GM19324 (cell line): Measurements from ENCODE around the gene LIMK1.
"Not testable (repeated sequence)": the region's sequence is repeated elsewhere in the genome, so short reads cannot be mapped to it uniquely, and the experiment has no call there.

Experiments
- ATAC-seq: cut with Tn5 transposase; IDR thresholded peaks from one replicate; pipeline ENCODE4 v1.9.1; 2021; ENCODE audit warnings: mild to moderate bottlenecking, moderate library complexity; ENCODE audit not compliant: unreplicated experiment, low FRiP score

The LIMK1 gene

GRCh38 chr7:74119831-74120230 lies 36.2 kb downstream of the LIMK1 start:
- ATAC-seq = no peak

GRCh38 chr7:74121401-74122249 lies 38.0 kb downstream of the LIMK1 start:
- no peak for ATAC-seq

GRCh38 chr7:74123892-74124291 lies 40.3 kb downstream of the LIMK1 start:
- not testable (repeated sequence) for ATAC-seq

DNA sequence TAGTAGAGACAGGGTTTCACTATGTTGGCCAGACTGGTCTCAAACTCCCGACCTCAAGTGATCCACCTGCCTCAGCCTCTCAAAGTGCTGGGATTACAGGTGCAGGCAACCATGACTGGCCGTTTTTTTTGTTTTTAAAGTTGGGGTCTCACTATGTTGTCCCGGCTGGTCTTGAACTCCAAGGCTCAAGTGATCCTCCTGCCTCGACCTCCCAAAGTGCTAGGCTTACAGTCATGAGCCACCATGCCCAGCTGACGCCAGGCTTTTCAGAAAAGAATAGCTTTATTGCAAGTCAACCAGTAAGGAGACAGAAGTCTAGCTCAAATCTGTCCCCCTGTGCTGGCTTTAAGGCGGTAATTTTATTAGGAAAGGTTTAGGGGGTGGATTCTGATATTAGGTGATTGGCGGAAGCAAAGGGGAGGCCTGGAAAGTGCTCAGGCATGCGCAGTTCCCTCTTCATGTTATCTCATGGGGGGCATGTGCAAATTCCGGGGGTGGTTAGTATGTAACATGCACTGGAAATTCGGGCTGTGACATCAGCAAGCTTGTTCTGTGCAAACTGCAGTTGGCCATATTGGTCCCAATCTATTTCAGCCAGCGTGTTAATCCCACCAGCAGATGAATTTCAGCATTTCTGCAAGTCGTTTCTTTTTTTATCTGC lies 42.7 kb downstream of the LIMK1 start:
- no peak for ATAC-seq

GRCh38 chr7:74129887-74130286 lies 46.3 kb downstream of the LIMK1 start:
- ATAC-seq = no peak

GRCh38 chr7:74130518-74130917 lies 46.9 kb downstream of the LIMK1 start:
- ATAC-seq = no peak

DNA sequence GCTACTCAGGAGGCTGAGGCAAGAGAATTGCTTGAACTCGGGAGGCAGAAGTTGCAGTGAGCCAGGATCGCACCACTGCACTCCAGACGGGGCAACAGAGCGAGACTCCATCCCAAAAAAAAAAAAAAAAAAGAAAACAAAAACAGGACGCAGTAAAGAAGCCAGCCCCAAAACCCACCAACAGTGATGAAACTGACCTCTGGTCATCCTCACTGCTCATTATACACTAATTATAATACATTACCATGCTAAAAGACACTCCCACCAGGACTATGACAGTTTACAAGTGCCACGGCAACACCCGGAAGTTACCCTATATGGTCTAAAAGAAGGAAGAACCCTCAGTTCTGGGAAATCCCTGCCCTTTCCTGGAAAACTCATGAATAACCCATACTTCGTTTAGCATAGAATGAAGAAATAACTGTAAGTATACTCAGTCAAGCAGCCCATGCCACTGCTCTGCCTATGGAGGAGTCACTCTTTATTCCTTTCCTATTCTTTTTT lies 50.6 kb downstream of the LIMK1 start:
- no peak for ATAC-seq

- ATAC-seq = no peak
These were observed 54.8 kb downstream of the LIMK1 start for GRCh38 chr7:74138334-74138867.

DNA sequence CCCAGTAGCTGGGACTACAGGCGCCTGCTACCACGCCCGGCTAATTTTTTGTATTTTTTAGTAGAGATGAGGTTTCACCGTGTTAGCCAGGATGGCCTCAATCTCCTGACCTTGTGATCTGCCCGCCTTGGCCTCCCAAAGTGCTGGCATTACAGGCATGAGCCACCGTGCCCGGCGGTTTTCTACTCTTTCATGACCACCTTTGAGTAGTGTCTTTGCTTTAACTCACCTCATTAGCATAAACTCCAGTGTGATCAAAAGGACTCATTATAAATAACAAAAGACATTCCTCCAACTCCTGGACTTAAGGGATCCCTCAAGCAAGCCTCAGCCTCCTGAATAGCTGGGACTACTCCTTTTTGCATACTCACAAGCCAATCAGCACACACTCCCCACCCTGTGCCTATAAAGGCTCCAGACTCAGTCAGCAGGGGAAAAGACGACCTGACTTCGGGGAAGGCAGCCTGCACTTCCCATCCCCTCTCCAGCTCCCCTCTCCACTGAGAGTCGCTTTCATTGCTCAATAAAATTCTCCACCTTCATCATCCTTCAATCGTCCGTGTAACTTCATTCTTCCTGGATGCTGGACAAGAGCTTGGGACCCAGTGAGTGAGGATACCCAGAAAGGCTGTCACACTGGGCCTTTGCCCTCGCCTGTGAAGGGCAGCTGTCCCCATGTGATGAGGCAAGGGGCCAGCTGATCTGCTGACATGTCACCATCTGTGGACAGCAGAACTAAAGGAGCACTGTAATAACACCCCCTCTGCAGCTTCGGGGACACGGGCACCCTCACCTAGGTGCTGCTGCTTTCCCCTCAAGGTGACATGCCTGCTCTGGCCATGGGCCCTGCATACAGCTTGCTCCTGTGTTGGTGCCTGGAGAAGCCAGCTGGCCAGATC lies 55.6 kb downstream of the LIMK1 start:
- ATAC-seq = no peak

DNA sequence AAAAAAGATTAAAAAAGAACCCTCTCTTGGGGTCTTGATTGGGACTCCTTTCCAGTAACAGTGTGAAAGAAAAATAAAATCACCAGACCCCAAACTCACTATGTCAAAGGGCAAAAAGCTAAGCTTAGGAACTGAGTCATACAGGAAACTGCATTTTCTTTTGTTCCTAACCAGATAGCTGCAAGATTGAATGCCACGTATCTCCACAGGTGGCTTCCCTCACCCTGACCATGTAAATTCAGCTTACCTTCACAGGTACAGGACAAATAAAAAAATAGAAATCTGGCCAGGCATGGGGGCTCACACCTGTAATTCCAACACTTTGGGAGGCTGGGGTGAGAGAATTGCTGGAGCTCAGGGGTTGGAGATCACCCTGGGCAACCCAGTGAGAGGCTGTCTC lies 58.1 kb downstream of the LIMK1 start:
- no peak for ATAC-seq

GRCh38 chr7:74143383-74143782 lies 59.8 kb downstream of the LIMK1 start:
- no peak for ATAC-seq

DNA sequence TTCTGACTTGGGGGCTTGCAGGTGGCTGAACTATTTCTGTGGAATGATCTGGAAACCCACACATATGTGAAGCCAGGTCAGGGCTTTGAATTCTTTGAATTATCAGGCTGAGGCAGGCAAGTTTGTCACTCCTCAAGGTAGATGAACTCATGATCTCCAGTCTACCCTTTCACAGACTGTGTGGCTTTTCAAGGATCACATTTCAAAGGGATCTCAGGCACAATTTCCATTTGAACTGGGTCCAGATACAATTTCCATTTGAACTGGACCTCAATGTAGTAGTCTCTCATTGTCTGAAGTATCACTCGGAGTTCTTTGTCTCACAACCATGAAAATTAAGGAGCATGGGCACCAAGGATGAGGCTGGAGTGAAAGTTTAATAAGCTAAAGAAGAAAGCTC lies 64.9 kb downstream of the LIMK1 start:
- no peak for ATAC-seq

DNA sequence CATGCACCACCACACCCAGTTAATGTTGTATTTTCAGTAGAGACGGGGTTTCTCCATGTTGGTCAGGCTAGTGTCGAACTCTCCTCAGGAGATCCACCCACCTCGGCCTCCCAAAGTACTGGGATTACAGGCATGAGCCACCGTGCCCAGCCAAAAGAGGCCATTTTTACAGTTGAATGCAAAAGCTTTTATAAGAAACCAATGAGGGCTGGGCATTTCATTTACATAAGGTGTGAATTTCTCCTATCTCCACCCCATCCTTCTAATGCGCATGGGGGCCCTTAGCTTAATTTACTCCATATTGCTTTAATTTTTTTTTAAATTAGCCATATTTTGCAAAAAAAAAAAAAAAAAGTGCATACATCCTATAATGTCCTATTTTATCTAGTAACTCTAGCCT lies 65.5 kb downstream of the LIMK1 start:
- ATAC-seq = no peak

GRCh38 chr7:74149603-74150002 lies 66.0 kb downstream of the LIMK1 start:
- ATAC-seq = no peak

DNA sequence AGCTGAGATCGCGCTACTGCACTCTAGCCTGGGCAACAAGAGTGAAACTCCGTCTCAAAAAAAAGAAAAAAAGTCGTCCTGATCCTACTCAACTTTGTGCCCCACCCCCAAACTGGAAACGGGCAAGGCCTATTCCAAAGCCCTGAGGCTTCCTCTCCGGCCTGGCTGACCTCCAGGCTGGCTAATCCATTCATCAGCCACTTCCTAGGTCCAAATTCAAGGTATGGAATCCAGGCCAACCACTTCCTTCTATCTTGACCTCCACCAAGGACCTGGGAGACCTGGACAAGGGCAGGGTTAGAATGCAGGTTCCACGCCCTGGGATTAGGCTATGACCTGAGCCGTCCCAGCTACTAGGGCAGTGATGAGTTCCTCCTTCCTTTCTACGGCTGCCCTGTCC lies 70.1 kb downstream of the LIMK1 start:
- ATAC-seq = no peak

DNA sequence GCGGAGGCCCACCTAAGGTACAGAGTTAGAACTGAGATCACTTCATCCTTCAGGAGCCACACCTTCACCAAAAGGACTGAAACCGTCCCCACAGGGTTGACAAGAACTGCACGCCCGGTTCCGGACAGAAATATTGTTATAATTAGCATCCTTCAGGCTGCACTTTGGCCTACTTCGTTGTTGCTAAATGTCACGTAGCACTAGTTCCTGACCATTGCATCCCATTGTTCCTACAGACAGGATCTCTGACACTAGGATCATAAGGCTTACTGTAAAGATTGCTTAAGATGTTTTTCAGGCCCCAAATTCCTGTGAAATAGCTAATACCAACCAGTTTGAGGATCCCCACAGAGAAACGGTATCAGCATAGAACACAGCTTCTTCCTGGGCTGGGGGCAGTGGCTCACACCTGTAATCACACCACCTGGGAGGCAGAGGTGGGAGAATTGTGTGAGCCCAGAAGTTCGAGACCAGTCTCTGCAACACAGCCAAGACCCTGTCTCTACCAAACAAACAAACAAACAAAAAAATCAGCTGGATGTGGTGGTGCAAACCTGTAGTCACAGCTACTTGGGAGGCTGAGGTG lies 72.3 kb downstream of the LIMK1 start:
- no peak for ATAC-seq

- no peak for ATAC-seq
These were observed 74.0 kb downstream of the LIMK1 start for GRCh38 chr7:74157605-74158004.

DNA sequence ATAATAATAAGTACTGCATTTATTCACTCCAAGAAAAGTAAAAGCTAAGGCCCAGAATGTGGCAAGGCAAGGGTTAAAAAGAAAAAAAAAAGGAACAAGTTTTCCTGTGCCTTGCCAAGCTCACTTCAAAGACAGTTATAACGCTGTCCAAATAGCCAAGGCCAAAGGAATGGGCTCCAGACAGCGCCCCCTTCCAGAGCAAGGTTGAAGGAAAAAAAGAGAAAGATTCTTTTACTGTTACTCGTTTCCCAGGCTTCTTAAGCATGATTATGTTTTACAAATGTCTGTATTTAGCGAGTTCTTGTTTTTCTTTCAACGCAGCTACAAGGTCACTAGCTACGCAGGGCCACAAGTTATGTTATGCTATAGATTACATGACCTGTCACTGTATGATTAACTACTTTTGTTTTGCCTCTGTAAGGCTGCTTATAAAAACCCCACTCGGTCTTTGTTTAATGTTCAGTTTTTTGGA lies 81.4 kb downstream of the LIMK1 start:
- no peak for ATAC-seq

- ATAC-seq = no peak
These were observed 82.4 kb downstream of the LIMK1 start for GRCh38 chr7:74165867-74166593.
